ENCODE results near the gene MELTF. TPM values are rescaled to one million over a fixed set of nuclear protein-coding genes. Genes with fewer than 3 reads are reported as not detected.

Gene MELTF
- total RNA-seq, 2 donors from 2014 or later: 7.3 to 11.4 TPM

- H3K27ac Mint-ChIP-seq: peak overlapping the region; percentile 63 to 70
- H3K9me3 Mint-ChIP-seq: no peaks in the 10 kb centered on the region
- DNase-seq (ENCODE audit: low spot score in 2 of 2): peak in 1 of 2 donors; percentile 45
- peaks cover 0 to 9% of the 10 kb centered on the region in 2 donors for H3K36me3 Mint-ChIP-seq
- ATAC-seq: peak; percentile 30 to 36
Measured at GRCh38 chr3:197003461-197004385, 25.9 kb downstream of the MELTF start.

- Mint-ChIP-seq H3K9me3 (no peaks in the 10 kb centered on the region), H3K36me3 (peaks cover 0 to 9% of the 10 kb centered on the region in 2 donors), H3K27ac (peak overlapping the region in 1 of 2 donors; percentile 63)
- ATAC-seq (peak; percentile 84), DNase-seq (ENCODE audit: low spot score in 2 of 2) (peak; percentile 88 to 90)
Measured at GRCh38 chr3:197002701-197003454, 26.7 kb downstream of the MELTF start.

- Mint-ChIP-seq H3K9me3 (no peaks in the 10 kb centered on the region), H3K36me3 (peaks cover 0 to 9% of the 10 kb centered on the region in 2 donors), H3K27ac (peak overlapping the region; percentile 31 to 92)
- ATAC-seq: no peak
- DNase-seq (ENCODE audit: low spot score in 2 of 2): peak in 1 of 2 donors; percentile 28
Measured at GRCh38 chr3:197001972-197002700, 27.5 kb downstream of the MELTF start.

- DNase-seq (ENCODE audit: low spot score in 2 of 2) (no peak), ATAC-seq (no peak)
- Mint-ChIP-seq H3K9me3 (no peaks in the 10 kb centered on the region), H3K36me3 (peaks cover 0 to 9% of the 10 kb centered on the region in 2 donors), H3K27ac (peak overlapping the region; percentile 31 to 92)
Measured at GRCh38 chr3:197001106-197001971, 28.3 kb downstream of the MELTF start.

- no peak for DNase-seq (ENCODE audit: low spot score in 2 of 2)
- H3K9me3 Mint-ChIP-seq: no peaks in the 10 kb centered on the region
- no peak overlapping the region for H3K27ac Mint-ChIP-seq
- peaks cover 0 to 9% of the 10 kb centered on the region in 2 donors for H3K36me3 Mint-ChIP-seq
- ATAC-seq: no peak
Measured at GRCh38 chr3:197000211-197000610, 29.4 kb downstream of the MELTF start.

GRCh38 chr3:196998966-196999760 lies 30.5 kb downstream of the MELTF start:
- ATAC-seq (no peak), DNase-seq (ENCODE audit: low spot score in 2 of 2) (no peak)
- peaks cover 0 to 4% of the 10 kb centered on the region in 2 donors for H3K36me3 Mint-ChIP-seq
- no peaks in the 10 kb centered on the region for H3K9me3 Mint-ChIP-seq
- H3K27ac Mint-ChIP-seq: no peak overlapping the region

- H3K27ac Mint-ChIP-seq: peak overlapping the region in 1 of 2 donors; percentile 74
- DNase-seq (ENCODE audit: low spot score in 2 of 2) (no peak), ATAC-seq (no peak)
- no peaks in the 10 kb centered on the region for H3K36me3 Mint-ChIP-seq
- H3K9me3 Mint-ChIP-seq: no peaks in the 10 kb centered on the region
Measured at GRCh38 chr3:196997311-196997710, 32.3 kb downstream of the MELTF start.

- no peaks in the 10 kb centered on the region for H3K9me3 Mint-ChIP-seq
- ATAC-seq (no peak), DNase-seq (ENCODE audit: low spot score in 2 of 2) (no peak)
- peak overlapping the region in 1 of 2 donors; percentile 74 for H3K27ac Mint-ChIP-seq
- H3K36me3 Mint-ChIP-seq: no peaks in the 10 kb centered on the region
Measured at GRCh38 chr3:196996454-196997265, 33.0 kb downstream of the MELTF start.

- Mint-ChIP-seq H3K27ac (no peak overlapping the region), H3K36me3 (no peaks in the 10 kb centered on the region)
- no peak for ATAC-seq
Measured at GRCh38 chr3:196995646-196996355, 33.8 kb downstream of the MELTF start.

GRCh38 chr3:196995027-196995426 lies 34.6 kb downstream of the MELTF start:
- no peak for DNase-seq (ENCODE audit: low spot score in 2 of 2)
- no peak for ATAC-seq
- no peak overlapping the region for H3K27ac Mint-ChIP-seq
- H3K9me3 Mint-ChIP-seq: no peaks in the 10 kb centered on the region
- no peaks in the 10 kb centered on the region for H3K36me3 Mint-ChIP-seq

More at GRCh38 chr3:196995646-196996355, 33.8 kb downstream of the MELTF start:
- H3K9me3 Mint-ChIP-seq: no peaks in the 10 kb centered on the region
- no peak for DNase-seq (ENCODE audit: low spot score in 2 of 2)

GRCh38 chr3:196994056-196994455 lies 35.6 kb downstream of the MELTF start:
- Mint-ChIP-seq H3K27ac (no peak overlapping the region), H3K9me3 (no peaks in the 10 kb centered on the region), H3K36me3 (no peaks in the 10 kb centered on the region)
- DNase-seq (ENCODE audit: low spot score in 2 of 2): no peak
- ATAC-seq: no peak

- no peak overlapping the region for H3K27ac Mint-ChIP-seq
- DNase-seq (ENCODE audit: low spot score in 2 of 2) (no peak), ATAC-seq (no peak)
- no peaks in the 10 kb centered on the region for H3K9me3 Mint-ChIP-seq
- no peaks in the 10 kb centered on the region for H3K36me3 Mint-ChIP-seq
Measured at GRCh38 chr3:196992461-196993065, 37.1 kb downstream of the MELTF start.

- Mint-ChIP-seq H3K36me3 (no peaks in the 10 kb centered on the region), H3K27ac (no peak overlapping the region), H3K9me3 (no peaks in the 10 kb centered on the region)
- DNase-seq (ENCODE audit: low spot score in 2 of 2) (no peak), ATAC-seq (no peak)
Measured at GRCh38 chr3:196991581-196992460, 37.8 kb downstream of the MELTF start.

Measured in activated naive CD4-positive, alpha-beta T cell treated with anti-CD3 and anti-CD28 coated beads, Interleukin-2, amount 50 U/mL, for 72 hours (primary cell).